ENCODE measurements around the gene CADPS. TPM values are rescaled to one million over a fixed set of nuclear protein-coding genes. Genes with fewer than 3 reads are reported as not detected.

CADPS gene
- total RNA-seq, 1 experiment from 2014 or later: 7.0 TPM

DNA sequence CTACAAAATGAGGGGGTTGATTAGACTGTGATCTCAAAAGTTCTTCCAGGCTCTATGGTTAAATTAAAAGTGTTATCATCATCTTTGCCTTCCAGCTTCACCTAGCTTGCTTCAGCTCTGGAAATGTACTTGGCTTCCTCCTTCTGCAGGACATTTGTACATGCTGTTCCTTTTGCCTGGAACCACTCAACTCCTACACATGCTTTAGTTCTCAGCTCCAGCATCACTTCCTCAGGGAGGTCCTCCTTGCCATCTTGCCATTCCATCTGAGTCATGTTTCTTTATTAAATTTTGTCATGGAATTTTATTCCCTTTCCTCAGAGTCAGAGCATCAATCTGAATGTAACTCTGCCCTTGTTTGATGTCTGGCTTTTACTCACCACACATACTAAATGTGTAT lies 343.2 kb downstream of the CADPS start:
- Mint-ChIP-seq H3K9me3 (no peaks in the 10 kb centered on the region), H3K36me3 (no peaks in the 10 kb centered on the region), H3K27me3 (ENCODE audit: low read depth) (no peaks in the 10 kb centered on the region), H3K4me1 (peaks cover 35% of the 10 kb centered on the region), H3K4me3 (no peak overlapping the region), H3K27ac (no peak overlapping the region)
- CTCF ChIA-PET: interaction anchor here (0.6 to 0.7 kb wide), 2 partner anchors 10 to 36 kb away, joined by 3 read pairs; no protein-coding TSS in a partner anchor
- POLR2A ChIA-PET: no interaction called here
- no peak for ATAC-seq
- DNase-seq (ENCODE audit: low spot score): no peak
- TF ChIP-seq, protein P1, sequence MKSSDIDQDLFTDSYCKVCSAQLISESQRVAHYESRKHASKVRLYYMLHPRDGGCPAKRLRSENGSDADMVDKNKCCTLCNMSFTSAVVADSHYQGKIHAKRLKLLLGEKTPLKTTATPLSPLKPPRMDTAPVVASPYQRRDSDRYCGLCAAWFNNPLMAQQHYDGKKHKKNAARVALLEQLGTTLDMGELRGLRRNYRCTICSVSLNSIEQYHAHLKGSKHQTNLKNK (CRISPR knock-in tag; IDR thresholded peaks at IDR 0.05): no peak
- TF ChIP-seq ZNF138 (CRISPR knock-in tag; conservative IDR thresholded peaks at IDR 0.05): no peak
- TF ChIP-seq SMAD4 (CRISPR knock-in tag; IDR thresholded peaks at IDR 0.05): no peak
- TF ChIP-seq SP1 (CRISPR knock-in tag; conservative IDR thresholded peaks at IDR 0.05): no peak
- TF ChIP-seq ZNF423 (CRISPR knock-in tag; IDR thresholded peaks at IDR 0.05): no peak
- TF ChIP-seq NR3C1 (CRISPR knock-in tag; conservative IDR thresholded peaks at IDR 0.05; ENCODE audit: low read depth): no peak

- ChIA-PET POLR2A (no interaction called here), CTCF (interaction anchor here (0.6 to 0.7 kb wide), 2 partner anchors 11 to 36 kb away, joined by 3 read pairs; no protein-coding TSS in a partner anchor)
- H3K27ac Mint-ChIP-seq: no peak overlapping the region
- H3K36me3 Mint-ChIP-seq: no peaks in the 10 kb centered on the region
- no peak overlapping the region for H3K4me3 Mint-ChIP-seq
- no peaks in the 10 kb centered on the region for H3K9me3 Mint-ChIP-seq
- DNase-seq (ENCODE audit: low spot score): no peak
- ATAC-seq: peak; percentile 58; the same call in 1 of the 2 replicates
- no peak for TF ChIP-seq ETV6 (CRISPR knock-in tag; IDR thresholded peaks at IDR 0.05)
- no peak for TF ChIP-seq ATF2 (CRISPR knock-in tag; IDR thresholded peaks at IDR 0.05; ENCODE audit: borderline replicate concordance, low read depth)
- no peak for TF ChIP-seq E2F5 (CRISPR knock-in tag; IDR thresholded peaks at IDR 0.05)
- TF ChIP-seq, protein P2, sequence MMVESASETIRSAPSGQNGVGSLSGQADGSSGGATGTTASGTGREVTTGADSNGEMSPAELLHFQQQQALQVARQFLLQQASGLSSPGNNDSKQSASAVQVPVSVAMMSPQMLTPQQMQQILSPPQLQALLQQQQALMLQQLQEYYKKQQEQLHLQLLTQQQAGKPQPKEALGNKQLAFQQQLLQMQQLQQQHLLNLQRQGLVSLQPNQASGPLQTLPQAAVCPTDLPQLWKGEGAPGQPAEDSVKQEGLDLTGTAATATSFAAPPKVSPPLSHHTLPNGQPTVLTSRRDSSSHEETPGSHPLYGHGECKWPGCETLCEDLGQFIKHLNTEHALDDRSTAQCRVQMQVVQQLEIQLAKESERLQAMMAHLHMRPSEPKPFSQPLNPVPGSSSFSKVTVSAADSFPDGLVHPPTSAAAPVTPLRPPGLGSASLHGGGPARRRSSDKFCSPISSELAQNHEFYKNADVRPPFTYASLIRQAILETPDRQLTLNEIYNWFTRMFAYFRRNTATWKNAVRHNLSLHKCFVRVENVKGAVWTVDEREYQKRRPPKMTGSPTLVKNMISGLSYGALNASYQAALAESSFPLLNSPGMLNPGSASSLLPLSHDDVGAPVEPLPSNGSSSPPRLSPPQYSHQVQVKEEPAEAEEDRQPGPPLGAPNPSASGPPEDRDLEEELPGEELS (CRISPR knock-in tag; IDR thresholded peaks at IDR 0.05): no peak
- no peak for TF ChIP-seq GTF2I (CRISPR knock-in tag; conservative IDR thresholded peaks at IDR 0.05)
- TF ChIP-seq NFE2L1 (CRISPR knock-in tag; IDR thresholded peaks at IDR 0.05): no peak
- TF ChIP-seq EMX1 (CRISPR knock-in tag; IDR thresholded peaks at IDR 0.05): no peak
- no peak for TF ChIP-seq JUN (CRISPR knock-in tag; IDR thresholded peaks at IDR 0.05)
- no peak for TF ChIP-seq NR3C1 (CRISPR knock-in tag; conservative IDR thresholded peaks at IDR 0.05; ENCODE audit: low read depth)
- no peak for TF ChIP-seq SMAD3 (CRISPR knock-in tag; IDR thresholded peaks at IDR 0.05; ENCODE audit: borderline replicate concordance)
- TF ChIP-seq ESRRA (CRISPR knock-in tag; IDR thresholded peaks at IDR 0.05; ENCODE audit: borderline replicate concordance): no peak
- TF ChIP-seq, protein P3, sequence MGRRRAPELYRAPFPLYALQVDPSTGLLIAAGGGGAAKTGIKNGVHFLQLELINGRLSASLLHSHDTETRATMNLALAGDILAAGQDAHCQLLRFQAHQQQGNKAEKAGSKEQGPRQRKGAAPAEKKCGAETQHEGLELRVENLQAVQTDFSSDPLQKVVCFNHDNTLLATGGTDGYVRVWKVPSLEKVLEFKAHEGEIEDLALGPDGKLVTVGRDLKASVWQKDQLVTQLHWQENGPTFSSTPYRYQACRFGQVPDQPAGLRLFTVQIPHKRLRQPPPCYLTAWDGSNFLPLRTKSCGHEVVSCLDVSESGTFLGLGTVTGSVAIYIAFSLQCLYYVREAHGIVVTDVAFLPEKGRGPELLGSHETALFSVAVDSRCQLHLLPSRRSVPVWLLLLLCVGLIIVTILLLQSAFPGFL (CRISPR knock-in tag; IDR thresholded peaks at IDR 0.05; ENCODE audit: borderline replicate concordance): no peak
- TF ChIP-seq ERG (CRISPR knock-in tag; IDR thresholded peaks at IDR 0.05): no peak
- TF ChIP-seq RELA (CRISPR knock-in tag; IDR thresholded peaks at IDR 0.05; ENCODE audit: borderline replicate concordance): no peak
- TF ChIP-seq KAT7 (CRISPR knock-in tag; IDR thresholded peaks at IDR 0.05; ENCODE audit: borderline replicate concordance): no peak
- no peak for TF ChIP-seq ELF4 (CRISPR knock-in tag; IDR thresholded peaks at IDR 0.05; ENCODE audit: low read depth)
- H3K27me3 Mint-ChIP-seq (ENCODE audit: low read depth): no peaks in the 10 kb centered on the region
- peaks cover 33% of the 10 kb centered on the region for H3K4me1 Mint-ChIP-seq
Observed at GRCh38 chr3:62531493-62531892, 343.7 kb downstream of the CADPS start.
